Measurements from ENCODE around the gene SNX9.

DNA sequence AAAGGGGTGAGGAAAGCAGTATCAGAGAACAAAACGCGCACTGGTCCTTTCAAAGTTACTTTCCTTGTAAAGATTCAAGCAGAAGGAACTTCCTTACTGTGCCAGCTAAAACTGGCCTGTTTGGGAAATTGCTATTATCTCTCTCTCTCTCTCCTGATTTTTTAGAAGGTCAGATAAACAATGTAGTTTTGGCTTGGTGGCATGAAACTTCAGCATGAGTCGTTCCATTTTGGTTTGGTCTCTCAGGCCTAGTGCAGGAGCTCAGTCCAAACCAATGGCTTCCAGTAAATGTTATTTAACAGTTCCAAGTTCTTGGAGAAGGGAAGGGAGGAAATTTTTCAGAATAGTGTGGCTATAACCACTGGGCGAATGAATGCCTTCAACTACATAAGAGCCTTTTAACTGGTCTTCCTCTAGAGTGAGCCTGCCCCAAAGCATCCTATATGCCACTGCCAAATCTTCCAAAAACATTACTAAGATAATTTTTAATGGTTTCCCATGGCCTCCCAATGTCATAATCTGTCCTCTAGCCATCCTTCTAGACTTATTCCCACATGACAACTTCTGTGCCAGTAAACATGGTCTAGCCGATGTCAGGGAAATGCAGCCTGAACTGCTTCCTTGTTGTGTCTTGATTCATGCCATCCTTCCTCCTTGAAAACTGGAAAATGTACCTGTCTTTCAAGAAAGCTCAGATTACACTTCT, 9.1 kb upstream of the SNX9 start:
- TF ChIP-seq, protein P1, sequence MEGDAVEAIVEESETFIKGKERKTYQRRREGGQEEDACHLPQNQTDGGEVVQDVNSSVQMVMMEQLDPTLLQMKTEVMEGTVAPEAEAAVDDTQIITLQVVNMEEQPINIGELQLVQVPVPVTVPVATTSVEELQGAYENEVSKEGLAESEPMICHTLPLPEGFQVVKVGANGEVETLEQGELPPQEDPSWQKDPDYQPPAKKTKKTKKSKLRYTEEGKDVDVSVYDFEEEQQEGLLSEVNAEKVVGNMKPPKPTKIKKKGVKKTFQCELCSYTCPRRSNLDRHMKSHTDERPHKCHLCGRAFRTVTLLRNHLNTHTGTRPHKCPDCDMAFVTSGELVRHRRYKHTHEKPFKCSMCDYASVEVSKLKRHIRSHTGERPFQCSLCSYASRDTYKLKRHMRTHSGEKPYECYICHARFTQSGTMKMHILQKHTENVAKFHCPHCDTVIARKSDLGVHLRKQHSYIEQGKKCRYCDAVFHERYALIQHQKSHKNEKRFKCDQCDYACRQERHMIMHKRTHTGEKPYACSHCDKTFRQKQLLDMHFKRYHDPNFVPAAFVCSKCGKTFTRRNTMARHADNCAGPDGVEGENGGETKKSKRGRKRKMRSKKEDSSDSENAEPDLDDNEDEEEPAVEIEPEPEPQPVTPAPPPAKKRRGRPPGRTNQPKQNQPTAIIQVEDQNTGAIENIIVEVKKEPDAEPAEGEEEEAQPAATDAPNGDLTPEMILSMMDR (IDR thresholded peaks at IDR 0.05): no peak
- TF ChIP-seq POLR2A (IDR thresholded peaks at IDR 0.05) (no peak), POLR2AphosphoS5 (IDR thresholded peaks at IDR 0.05) (peak in 3 of 4 donors; percentile 14 to 45 (median 44))
